Thyroid gland (tissue), 4 donors: ENCODE results near the gene MLH3. TPM values are rescaled to one million over a fixed set of nuclear protein-coding genes. Genes with fewer than 3 reads are reported as not detected.

Experiments
- DNase-seq, 2 donors: peaks; one replicate each; pipeline ENCODE4 v3.0.0-alpha.2; 2019
- H3K27ac ChIP-seq, 3 donors: fragments of 200-600 bp; sonication (generic); 1 replicate in 2 of 3; 2 replicates in 1 of 3; pipeline ENCODE4 v1.5.1; 2016 to 2019; ENCODE audit warnings: mild to moderate bottlenecking in 1 of 3, moderate library complexity in 1 of 3
- H3K27me3 ChIP-seq: fragments of 200-600 bp; sonication (generic); one replicate; pipeline ENCODE4 v1.5.1; 2019
- H3K36me3 ChIP-seq, 2 donors: fragments of 200-600 bp; sonication (generic); one replicate each; pipeline ENCODE4 v1.5.1; 2016 to 2019
- H3K4me1 ChIP-seq, 2 donors: fragments of 200-600 bp; sonication (generic); one replicate each; pipeline ENCODE4 v1.5.1; 2017 to 2019
- H3K4me3 ChIP-seq, 3 donors: fragments of 200-600 bp; sonication (generic); replicated peaks in 1 of 3; 1 replicate in 2 of 3; 2 replicates in 1 of 3; pipeline ENCODE4 v1.5.1; 2016; ENCODE audit warnings: mild to moderate bottlenecking in 1 of 3
- H3K9me3 ChIP-seq: fragments of 200-600 bp; sonication (generic); one replicate; pipeline ENCODE4 v1.5.1; 2017
- POLR2A ChIP-seq, 2 donors: fragments of 450-650 bp; IDR thresholded peaks; one replicate each; pipeline ENCODE4 v1.6.1; 2017; ENCODE audit warnings: antibody characterized with exemption in 2 of 2, mild to moderate bottlenecking in 2 of 2, moderate library complexity in 1 of 2
- WGBS, 2 donors: methylation state at CpG; one replicate each; pipeline ENCODE4 v1.1.5; 2017; 5-methylcytosine and 5-hydroxymethylcytosine counted together
- intact Hi-C: fragments of 100-400 bp; cut with DNase I; formaldehyde crosslinking; loops from one replicate; pipeline ENCODE4 v1.15.1; 2023
- total RNA-seq, 4 donors: library from RNA; depleted of rRNA; stranded (reverse); fragments of >200 nt; gene quantifications; one replicate each; pipeline ENCODE4 v1.2.3, GENCODE V29; 2016
- TF ChIP-seq, protein P1 (sequence below), 6 experiments: fragments of 200-600 bp in 3 of 6; fragments of 450-650 bp in 3 of 6; sonication (generic) in 3 of 6; IDR thresholded peaks; one replicate each; pipeline ENCODE4 v1.5.1; 2016 to 2019; ENCODE audit warnings: antibody characterized with exemption in 6 of 6, mild to moderate bottlenecking in 2 of 6, inconsistent platforms in 1 of 6, moderate library complexity in 1 of 6

MLH3 gene
- total RNA-seq, 4 donors from 2014 or later: 48.1 to 68.1 (median 57.9) TPM

DNA sequence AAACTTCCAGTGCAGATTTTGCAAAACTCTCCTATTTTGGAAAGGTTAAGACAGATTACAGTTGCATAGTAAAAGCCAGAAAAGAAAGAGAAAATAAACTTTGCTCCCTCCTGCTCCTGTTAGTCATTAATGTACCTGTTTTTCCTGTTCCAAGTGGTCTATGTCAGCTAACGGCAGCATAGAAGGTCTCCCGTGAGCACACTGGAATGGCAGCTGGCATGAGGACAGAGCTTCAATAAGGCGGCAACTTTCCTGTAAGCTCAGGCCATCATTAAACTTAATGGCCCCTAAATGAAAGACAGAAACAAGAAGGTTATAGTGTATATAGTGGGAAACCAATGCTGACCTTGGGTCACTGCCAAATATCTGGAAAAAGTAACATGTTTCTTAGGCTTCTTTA is 32.6 kb downstream of the MLH3 start:
- 38 to 45% methylated on average over 3 of the region's 3 CpGs for WGBS, 2 donors
- no peak overlapping the region for H3K4me3 ChIP-seq
- DNase-seq: peak; percentile 51 to 59
- no peaks in the 10 kb centered on the region for H3K27me3 ChIP-seq
- intact Hi-C loops: no loop called here
- peaks cover 9 to 24% of the 10 kb centered on the region in 2 donors for H3K4me1 ChIP-seq
- H3K36me3 ChIP-seq: peaks cover 24 to 46% of the 10 kb centered on the region in 2 donors
- H3K27ac ChIP-seq: peak overlapping the region; percentile 43 to 77 (median 48)
- no peak for TF ChIP-seq POLR2A (IDR thresholded peaks at IDR 0.05)
- TF ChIP-seq, protein P1, sequence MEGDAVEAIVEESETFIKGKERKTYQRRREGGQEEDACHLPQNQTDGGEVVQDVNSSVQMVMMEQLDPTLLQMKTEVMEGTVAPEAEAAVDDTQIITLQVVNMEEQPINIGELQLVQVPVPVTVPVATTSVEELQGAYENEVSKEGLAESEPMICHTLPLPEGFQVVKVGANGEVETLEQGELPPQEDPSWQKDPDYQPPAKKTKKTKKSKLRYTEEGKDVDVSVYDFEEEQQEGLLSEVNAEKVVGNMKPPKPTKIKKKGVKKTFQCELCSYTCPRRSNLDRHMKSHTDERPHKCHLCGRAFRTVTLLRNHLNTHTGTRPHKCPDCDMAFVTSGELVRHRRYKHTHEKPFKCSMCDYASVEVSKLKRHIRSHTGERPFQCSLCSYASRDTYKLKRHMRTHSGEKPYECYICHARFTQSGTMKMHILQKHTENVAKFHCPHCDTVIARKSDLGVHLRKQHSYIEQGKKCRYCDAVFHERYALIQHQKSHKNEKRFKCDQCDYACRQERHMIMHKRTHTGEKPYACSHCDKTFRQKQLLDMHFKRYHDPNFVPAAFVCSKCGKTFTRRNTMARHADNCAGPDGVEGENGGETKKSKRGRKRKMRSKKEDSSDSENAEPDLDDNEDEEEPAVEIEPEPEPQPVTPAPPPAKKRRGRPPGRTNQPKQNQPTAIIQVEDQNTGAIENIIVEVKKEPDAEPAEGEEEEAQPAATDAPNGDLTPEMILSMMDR (IDR thresholded peaks at IDR 0.05): no peak
- H3K9me3 ChIP-seq: no peaks in the 10 kb centered on the region

DNA sequence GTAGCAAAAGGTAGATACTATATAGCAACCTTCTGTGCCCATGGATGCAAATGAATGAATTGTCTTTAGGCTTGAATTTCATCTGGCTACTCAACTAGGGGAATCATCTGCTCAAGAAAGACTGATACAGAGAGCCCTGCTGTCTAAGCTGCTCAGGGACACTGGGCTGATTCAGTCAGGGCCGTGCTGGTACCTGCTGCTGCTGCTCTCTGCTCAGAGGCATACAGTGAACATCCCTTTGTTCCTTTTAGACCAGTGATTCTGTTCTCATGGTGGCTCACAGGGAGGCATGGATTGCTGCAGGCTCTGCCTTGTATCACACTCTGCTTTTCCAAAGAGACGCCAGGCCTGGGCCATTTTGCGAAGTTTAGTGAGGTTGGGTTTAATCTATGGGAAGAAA is 34.5 kb downstream of the MLH3 start:
- H3K36me3 ChIP-seq: peaks cover 19 to 49% of the 10 kb centered on the region in 2 donors
- intact Hi-C loops: no loop called here

DNA sequence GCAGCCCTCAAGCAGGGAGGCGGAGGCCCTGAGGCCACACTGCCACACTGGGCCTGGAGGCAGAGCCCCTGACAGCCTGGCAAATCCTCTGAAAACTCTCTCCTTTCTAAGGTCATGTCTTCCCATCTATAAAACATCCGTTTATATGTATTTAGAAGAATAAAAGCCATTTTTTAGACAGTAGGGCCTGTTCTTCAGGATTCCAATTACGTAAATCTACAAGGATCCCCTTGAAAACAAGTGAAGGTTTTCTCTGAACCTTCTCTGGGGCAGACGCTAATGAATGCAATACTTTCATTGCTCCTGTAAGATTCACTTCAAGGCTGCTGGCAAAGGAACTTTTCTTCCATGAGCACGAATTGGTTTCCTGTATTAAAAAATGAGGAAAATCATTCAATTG is 35.8 kb downstream of the MLH3 start:
- DNase-seq: no peak
- H3K27ac ChIP-seq: peak overlapping the region in 2 of 3 donors; percentile 22 to 51
- no peaks in the 10 kb centered on the region for H3K9me3 ChIP-seq
- peaks cover 19 to 49% of the 10 kb centered on the region in 2 donors for H3K36me3 ChIP-seq
- intact Hi-C loops: no loop called here
- no peaks in the 10 kb centered on the region for H3K27me3 ChIP-seq
- no peak for TF ChIP-seq POLR2A (IDR thresholded peaks at IDR 0.05)
- TF ChIP-seq, protein P1 (IDR thresholded peaks at IDR 0.05): no peak
- 75 to 81% methylated on average over 5 of the region's 5 CpGs for WGBS, 2 donors
- no peak overlapping the region for H3K4me3 ChIP-seq
- H3K4me1 ChIP-seq: peaks cover 28 to 33% of the 10 kb centered on the region in 2 donors

More for the DNA sequence above, 34.5 kb downstream of the MLH3 start:
- H3K9me3 ChIP-seq: no peaks in the 10 kb centered on the region
- no peak overlapping the region for H3K27ac ChIP-seq
- WGBS, 2 donors: 84 to 99% methylated on average over 3 of the region's 3 CpGs
- TF ChIP-seq POLR2A (IDR thresholded peaks at IDR 0.05): no peak
- TF ChIP-seq, protein P1 (IDR thresholded peaks at IDR 0.05): no peak
- no peak for DNase-seq
- no peak overlapping the region for H3K4me3 ChIP-seq
- H3K4me1 ChIP-seq: peaks cover 19 to 20% of the 10 kb centered on the region in 2 donors
- H3K27me3 ChIP-seq: no peaks in the 10 kb centered on the region

DNA sequence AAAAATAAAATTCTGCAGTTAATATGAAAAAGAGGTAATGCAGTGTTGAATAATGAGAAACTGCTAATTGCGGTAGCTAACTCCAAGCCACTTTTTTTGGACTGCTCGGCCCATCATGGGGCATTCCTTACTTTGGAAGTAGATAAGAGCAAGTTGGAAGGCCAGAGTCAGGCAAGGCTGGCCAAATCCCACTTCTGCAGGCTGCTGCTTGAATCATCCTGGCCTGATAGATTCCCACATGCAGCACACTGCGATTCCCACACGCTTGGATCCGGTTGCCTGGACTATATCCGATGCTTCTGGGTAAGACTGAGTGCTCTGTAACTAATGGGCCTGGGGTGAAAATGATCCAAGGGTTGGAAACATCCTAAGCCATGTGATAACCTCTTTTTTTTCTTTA is 38.0 kb downstream of the MLH3 start:
- H3K9me3 ChIP-seq: no peaks in the 10 kb centered on the region
- WGBS, 2 donors: 83 to 85% methylated on average over 6 of the region's 6 CpGs
- peaks cover 38 to 44% of the 10 kb centered on the region in 2 donors for H3K4me1 ChIP-seq
- no peak overlapping the region for H3K4me3 ChIP-seq
- no peaks in the 10 kb centered on the region for H3K27me3 ChIP-seq
- H3K36me3 ChIP-seq: peaks cover 17 to 40% of the 10 kb centered on the region in 2 donors
- intact Hi-C loops: no loop called here
- H3K27ac ChIP-seq: peak overlapping the region in 1 of 3 donors; percentile 51
- TF ChIP-seq, protein P1 (IDR thresholded peaks at IDR 0.05): no peak
- no peak for TF ChIP-seq POLR2A (IDR thresholded peaks at IDR 0.05)
- no peak for DNase-seq

DNA sequence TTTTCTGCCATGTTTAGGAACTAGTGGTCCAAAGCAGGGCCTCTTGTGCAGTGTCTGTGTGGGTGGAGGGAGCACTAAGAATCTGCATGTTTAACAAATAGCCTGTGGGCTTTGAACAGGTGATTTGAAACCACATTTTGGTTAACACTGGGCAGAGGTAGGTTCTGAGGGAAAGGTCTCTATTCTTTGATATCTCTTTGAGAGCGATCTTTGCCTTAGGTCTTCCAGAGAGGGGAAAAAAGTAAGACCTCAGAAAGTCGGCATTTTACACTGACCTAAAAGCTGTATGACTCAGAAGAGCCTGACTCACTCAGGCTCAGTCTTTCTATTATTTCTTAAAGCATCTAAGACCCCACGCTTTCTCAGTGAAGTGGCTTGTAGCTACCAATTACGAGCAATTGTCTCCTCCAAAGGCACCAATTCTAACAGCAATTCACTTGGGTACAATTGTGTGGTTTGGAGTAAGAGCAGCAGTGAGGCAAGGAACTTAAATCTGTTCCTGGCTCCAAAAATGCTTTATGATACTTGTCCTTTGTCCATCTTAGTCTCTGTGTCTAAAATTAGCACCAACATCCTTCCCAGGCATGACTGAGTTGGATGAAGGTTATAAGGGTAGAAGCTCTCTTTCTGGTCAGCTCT is 39.8 kb downstream of the MLH3 start:
- H3K27ac ChIP-seq: peak overlapping the region; percentile 52 to 89 (median 83)
- WGBS, 2 donors: 60 to 73% methylated on average over 4 of the region's 4 CpGs
- no peak for TF ChIP-seq POLR2A (IDR thresholded peaks at IDR 0.05)
- TF ChIP-seq, protein P1 (IDR thresholded peaks at IDR 0.05): no peak
- peaks cover 51 to 60% of the 10 kb centered on the region in 2 donors for H3K4me1 ChIP-seq
- no peaks in the 10 kb centered on the region for H3K27me3 ChIP-seq
- H3K9me3 ChIP-seq: no peaks in the 10 kb centered on the region
- peaks cover 22 to 37% of the 10 kb centered on the region in 2 donors for H3K36me3 ChIP-seq
- no peak for DNase-seq
- no peak overlapping the region for H3K4me3 ChIP-seq
- intact Hi-C loops: no loop called here
